SK-N-SH (cell line): ENCODE measurements around the gene POLG2. TPM values are rescaled to one million over a fixed set of nuclear protein-coding genes. Genes with fewer than 3 reads are reported as not detected.
A peak's percentile ranks its signal among the peaks of the same experiment; 100 is the strongest.

Source experiments
- CTCF ChIA-PET: fragments of 300-600, 350-600 bp; formaldehyde crosslinking; extraction: SDS; loops from one replicate; lab custom pipeline; 2021; lab: Yijun Ruan, JAX
- POLR2A ChIA-PET: fragments of 350-600 bp; sonication (Branson Sonifier 250); formaldehyde crosslinking; extraction: SDS; loops from one replicate; lab custom pipeline; 2020; ENCODE audit warnings: antibody characterized with exemption, inconsistent platforms; lab: Yijun Ruan, JAX
- DNase-seq: peaks from one replicate; pipeline ENCODE4 v3.0.0; 2012
- H2AFZ ChIP-seq: fragments of 200-600 bp; sonication (generic); 2 replicates; pipeline ENCODE4 v1.8.1; 2016; ENCODE audit warnings: antibody characterized with exemption, mild to moderate bottlenecking, low read depth
- H3F3A ChIP-seq: fragments of 200-600 bp; sonication (generic); replicated peaks from 2 replicates; pipeline ENCODE3; 2016; ENCODE audit warnings: antibody characterized with exemption, mild to moderate bottlenecking; ENCODE audit not compliant: insufficient read depth
- H3K27ac ChIP-seq, 2 experiments: fragments of 200-500 bp in 1 of 2; fragments of 200-600 bp in 1 of 2; sonication (Bioruptor generic) in 1 of 2; sonication (generic), shearing (Covaris generic) in 1 of 2; 2 replicates each; pipeline versions ENCODE4 v1.5.1 to v1.6.1; 2014 to 2016; ENCODE audit warnings: low read depth in 2 of 2, inconsistent platforms in 1 of 2, low read length in 1 of 2, mild to moderate bottlenecking in 1 of 2, mixed read lengths in 1 of 2
- H3K27me3 ChIP-seq: fragments of 200-600 bp; sonication (generic), shearing (Covaris generic); 2 replicates; pipeline ENCODE4 v1.6.1; 2016; ENCODE audit warnings: mixed run types; ENCODE audit not compliant: insufficient read depth
- H3K36me3 ChIP-seq, 2 experiments: fragments of 200-500 bp in 1 of 2; fragments of 200-600 bp in 1 of 2; sonication (Bioruptor generic) in 1 of 2; sonication (generic) in 1 of 2; replicated peaks in 1 of 2; 2 replicates each; pipeline versions ENCODE3 to v1.5.1; 2014 to 2016; ENCODE audit warnings: low read length in 1 of 2, mild to moderate bottlenecking in 1 of 2; ENCODE audit not compliant: insufficient read depth in 2 of 2, control insufficient read depth in 1 of 2
- H3K4me1 ChIP-seq, 2 experiments: fragments of 200-500 bp in 1 of 2; fragments of 200-600 bp in 1 of 2; sonication (Bioruptor generic) in 1 of 2; sonication (generic), shearing (Covaris generic) in 1 of 2; 2 replicates each; pipeline versions ENCODE4 v1.5.1 to v1.6.1; 2014 to 2016; ENCODE audit warnings: low read depth in 1 of 2, low read length in 1 of 2, mixed run types in 1 of 2; ENCODE audit not compliant: insufficient read depth in 2 of 2, control insufficient read depth in 1 of 2
- H3K4me2 ChIP-seq: fragments of 200-600 bp; sonication (generic), shearing (Covaris generic); 2 replicates; pipeline ENCODE4 v1.6.1; 2017; ENCODE audit warnings: mixed run types
- H3K4me3 ChIP-seq, 2 experiments: fragments of 200-500 bp in 1 of 2; fragments of 200-600 bp in 1 of 2; sonication (Bioruptor generic) in 1 of 2; sonication (generic), shearing (Covaris generic) in 1 of 2; 2 replicates each; pipeline versions ENCODE4 v1.5.1 to v1.8.1; 2014 to 2016; ENCODE audit warnings: low read depth in 2 of 2, inconsistent platforms in 1 of 2, low read length in 1 of 2, mild to moderate bottlenecking in 1 of 2, mixed read lengths in 1 of 2, moderate library complexity in 1 of 2
- H3K79me2 ChIP-seq: fragments of 200-600 bp; sonication (generic); 2 replicates; pipeline ENCODE4 v1.8.1; 2017; ENCODE audit warnings: mild to moderate bottlenecking; ENCODE audit not compliant: insufficient read depth
- H3K9ac ChIP-seq: fragments of 200-600 bp; sonication (generic); 2 replicates; pipeline ENCODE4 v1.6.1; 2017; ENCODE audit warnings: mixed run types
- H3K9me2 ChIP-seq: fragments of 200-600 bp; sonication (generic); 2 replicates; pipeline ENCODE4 v1.6.1; 2017; ENCODE audit warnings: mixed run types
- H3K9me3 ChIP-seq: fragments of 200-600 bp; sonication (generic); 2 replicates; pipeline ENCODE4 v1.6.1; 2017; ENCODE audit warnings: mixed run types, mild to moderate bottlenecking, moderate library complexity
- H4K20me1 ChIP-seq: fragments of 200-600 bp; sonication (generic); 2 replicates; pipeline ENCODE4 v1.6.1; 2017; ENCODE audit warnings: mild to moderate bottlenecking, mixed run types; ENCODE audit not compliant: insufficient read depth
- CHD2 ChIP-seq: fragments of 150-350 bp; IDR thresholded peaks from 2 replicates; pipeline ENCODE4 v1.6.1; 2018; ENCODE audit warnings: low read length; ENCODE audit not compliant: partially characterized antibody
- ELF1 ChIP-seq: IDR thresholded peaks from 2 replicates; pipeline ENCODE4 v1.4.0; 2012
- EP300 ChIP-seq, 2 experiments: IDR thresholded peaks; 2 replicates each; pipeline versions ENCODE4 v1.4.0 to v1.6.1; 2012; ENCODE audit warnings: borderline replicate concordance in 1 of 2, low read depth in 1 of 2, low read length in 1 of 2
- EZH2phosphoT487 ChIP-seq: fragments of 200-600 bp; sonication (generic); IDR thresholded peaks from 2 replicates; pipeline ENCODE4 v1.6.1; 2017; ENCODE audit warnings: low read depth, mixed run types, mild to moderate bottlenecking, antibody characterized with exemption, moderate library complexity, borderline replicate concordance
- MEF2A ChIP-seq: IDR thresholded peaks from 2 replicates; pipeline ENCODE4 v1.4.0; 2012; ENCODE audit warnings: low read depth, borderline replicate concordance
- MXI1 ChIP-seq: IDR thresholded peaks from 2 replicates; pipeline ENCODE4 v1.6.1; 2012; ENCODE audit warnings: mild to moderate bottlenecking, low read depth, low read length, improper control_type of control experiment
- POLR2AphosphoS5 ChIP-seq: IDR thresholded peaks from 2 replicates; pipeline ENCODE4 v1.6.1; 2012; ENCODE audit warnings: low read depth, low read length
- RCOR1 ChIP-seq: fragments of 150-350 bp; IDR thresholded peaks from 2 replicates; pipeline ENCODE4 v1.6.1; 2017; ENCODE audit warnings: antibody characterized with exemption, low read length
- RFX5 ChIP-seq: IDR thresholded peaks from 2 replicates; pipeline ENCODE4 v1.6.1; 2012; ENCODE audit warnings: mild to moderate bottlenecking, improper control_type of control experiment, low read length
- SIN3A ChIP-seq: IDR thresholded peaks from 2 replicates; pipeline ENCODE4 v1.6.1; 2012; ENCODE audit warnings: low read depth, mild to moderate bottlenecking, low read length, moderate library complexity, borderline replicate concordance
- SMC3 ChIP-seq: IDR thresholded peaks from 2 replicates; pipeline ENCODE4 v1.6.1; 2012; ENCODE audit warnings: low read depth, low read length, improper control_type of control experiment
- TAF1 ChIP-seq: IDR thresholded peaks from 2 replicates; pipeline ENCODE4 v1.6.1; 2012; ENCODE audit warnings: low read depth, mild to moderate bottlenecking, low read length, moderate library complexity, borderline replicate concordance
- TEAD4 ChIP-seq: IDR thresholded peaks from 2 replicates; pipeline ENCODE4 v1.4.0; 2012; ENCODE audit warnings: mild to moderate bottlenecking, borderline replicate concordance; ENCODE audit not compliant: insufficient read depth
- YY1 ChIP-seq: IDR thresholded peaks from 2 replicates; pipeline ENCODE4 v1.4.0; 2012; ENCODE audit warnings: low read depth, mild to moderate bottlenecking
- WGBS: methylation state at CpG from one replicate; pipeline ENCODE4 v1.1.6; 2017; ENCODE audit warnings: low lambda C conversion rate; 5-methylcytosine and 5-hydroxymethylcytosine counted together
- polyA plus RNA-seq, 3 experiments: library from polyadenylated mRNA; depleted of rRNA; stranded (reverse); fragments of >200 nt; gene quantifications; 2 replicates each; pipeline ENCODE4 v1.2.3, GENCODE V29; 2012
- TF ChIP-seq, protein P1 (sequence below): IDR thresholded peaks from 2 replicates; pipeline ENCODE4; 2012
- TF ChIP-seq, protein P2 (sequence below): IDR thresholded peaks from 2 replicates; pipeline ENCODE4 v1.6.1; 2012; ENCODE audit warnings: mild to moderate bottlenecking, low read depth, low read length, moderate library complexity
- TF ChIP-seq, protein P3 (sequence below): IDR thresholded peaks from 2 replicates; pipeline ENCODE4 v1.4.0; 2012; ENCODE audit warnings: low read depth
- TF ChIP-seq, protein P4 (sequence below): IDR thresholded peaks from 2 replicates; pipeline ENCODE4 v1.4.0; 2012; ENCODE audit warnings: low read depth, borderline replicate concordance

The POLG2 gene
- polyA plus RNA-seq, 1 of the 3 experiments (the other 2 are of a cell fraction), result 18.0 TPM

DNA sequence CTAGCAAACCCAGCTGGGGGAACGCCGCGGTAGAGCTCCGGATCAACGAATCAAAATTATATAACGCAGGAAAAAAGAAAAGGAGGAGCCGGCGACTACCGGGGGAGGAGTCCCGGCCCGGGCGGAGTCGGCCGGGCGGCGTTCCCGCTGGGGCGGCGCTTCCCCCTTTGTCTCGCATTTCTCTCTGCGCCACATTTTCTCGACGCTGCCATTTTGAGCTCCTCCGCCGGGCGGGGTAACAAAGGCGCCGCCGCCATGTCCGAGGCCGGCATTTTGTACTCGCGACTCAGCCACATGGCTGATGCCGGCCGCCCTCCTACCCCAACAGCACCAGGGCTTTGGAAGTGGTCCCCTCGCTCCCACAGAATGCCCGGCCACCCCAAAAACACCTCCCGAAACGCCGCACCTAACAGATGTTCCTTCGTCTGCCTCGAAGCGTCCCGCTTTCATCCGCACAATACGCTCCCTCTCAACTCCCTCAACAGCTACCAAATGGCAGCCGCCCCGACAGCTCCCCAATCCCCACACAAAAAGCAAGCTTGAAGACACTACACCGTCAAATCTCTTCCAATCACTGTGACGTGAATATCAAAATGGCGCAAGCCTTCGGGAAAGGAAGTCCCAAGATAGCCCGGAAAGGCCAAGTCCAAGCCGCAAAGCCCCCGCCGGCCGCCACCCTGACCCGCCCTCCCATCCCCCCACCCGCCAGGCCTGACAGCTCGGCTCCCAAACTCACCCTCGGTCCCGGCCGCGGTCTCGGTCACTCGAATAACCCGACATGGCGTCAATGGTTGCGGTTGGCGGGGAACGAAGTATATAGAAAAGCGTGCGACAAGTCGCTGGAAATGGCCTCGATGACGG lies 8.7 kb upstream of the POLG2 start:
- CTCF ChIA-PET, result interaction anchor here (0.7 to 13.6 kb wide), 10 partner anchors 8 to 664 kb away, joined by 3 to 122 read pairs (median 4); partner anchors contain the start of gene POLG2
- Histone ChIP-seq H3K27ac (peak overlapping the region; percentile 98 to 100), H3K36me3 (peaks cover 65 to 68% of the 10 kb centered on the region in 2 experiments), H3K79me2 (peaks cover 93% of the 10 kb centered on the region), H3K27me3 (no peaks in the 10 kb centered on the region), H4K20me1 (peaks cover 76% of the 10 kb centered on the region), H3K9ac (peak overlapping the region; percentile 100), H3K9me3 (no peaks in the 10 kb centered on the region), H3F3A (peaks cover 53% of the 10 kb centered on the region), H3K4me2 (peak overlapping the region; percentile 86), H3K9me2 (no peaks in the 10 kb centered on the region), H3K4me1 (peaks cover 30 to 34% of the 10 kb centered on the region in 2 experiments), H2AFZ (no peak overlapping the region), H3K4me3 (peak overlapping the region; percentile 74 to 96)
- peak; percentile 85 for DNase-seq
- TF ChIP-seq ELF1, result peak; percentile 38; the same call in 1 of the 2 replicates
- TF ChIP-seq, protein P1, sequence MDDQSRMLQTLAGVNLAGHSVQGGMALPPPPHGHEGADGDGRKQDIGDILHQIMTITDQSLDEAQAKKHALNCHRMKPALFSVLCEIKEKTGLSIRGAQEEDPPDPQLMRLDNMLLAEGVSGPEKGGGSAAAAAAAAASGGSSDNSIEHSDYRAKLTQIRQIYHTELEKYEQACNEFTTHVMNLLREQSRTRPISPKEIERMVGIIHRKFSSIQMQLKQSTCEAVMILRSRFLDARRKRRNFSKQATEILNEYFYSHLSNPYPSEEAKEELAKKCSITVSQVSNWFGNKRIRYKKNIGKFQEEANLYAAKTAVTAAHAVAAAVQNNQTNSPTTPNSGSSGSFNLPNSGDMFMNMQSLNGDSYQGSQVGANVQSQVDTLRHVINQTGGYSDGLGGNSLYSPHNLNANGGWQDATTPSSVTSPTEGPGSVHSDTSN, result peak; percentile 46
- TF ChIP-seq CHD2, result peak; percentile 77
- no peak; the same call in 1 of the 2 replicates for TF ChIP-seq RCOR1
- TF ChIP-seq YY1, result peak; percentile 97
- no peak for TF ChIP-seq RFX5
- no peak for TF ChIP-seq MEF2A
- TF ChIP-seq, protein P2, sequence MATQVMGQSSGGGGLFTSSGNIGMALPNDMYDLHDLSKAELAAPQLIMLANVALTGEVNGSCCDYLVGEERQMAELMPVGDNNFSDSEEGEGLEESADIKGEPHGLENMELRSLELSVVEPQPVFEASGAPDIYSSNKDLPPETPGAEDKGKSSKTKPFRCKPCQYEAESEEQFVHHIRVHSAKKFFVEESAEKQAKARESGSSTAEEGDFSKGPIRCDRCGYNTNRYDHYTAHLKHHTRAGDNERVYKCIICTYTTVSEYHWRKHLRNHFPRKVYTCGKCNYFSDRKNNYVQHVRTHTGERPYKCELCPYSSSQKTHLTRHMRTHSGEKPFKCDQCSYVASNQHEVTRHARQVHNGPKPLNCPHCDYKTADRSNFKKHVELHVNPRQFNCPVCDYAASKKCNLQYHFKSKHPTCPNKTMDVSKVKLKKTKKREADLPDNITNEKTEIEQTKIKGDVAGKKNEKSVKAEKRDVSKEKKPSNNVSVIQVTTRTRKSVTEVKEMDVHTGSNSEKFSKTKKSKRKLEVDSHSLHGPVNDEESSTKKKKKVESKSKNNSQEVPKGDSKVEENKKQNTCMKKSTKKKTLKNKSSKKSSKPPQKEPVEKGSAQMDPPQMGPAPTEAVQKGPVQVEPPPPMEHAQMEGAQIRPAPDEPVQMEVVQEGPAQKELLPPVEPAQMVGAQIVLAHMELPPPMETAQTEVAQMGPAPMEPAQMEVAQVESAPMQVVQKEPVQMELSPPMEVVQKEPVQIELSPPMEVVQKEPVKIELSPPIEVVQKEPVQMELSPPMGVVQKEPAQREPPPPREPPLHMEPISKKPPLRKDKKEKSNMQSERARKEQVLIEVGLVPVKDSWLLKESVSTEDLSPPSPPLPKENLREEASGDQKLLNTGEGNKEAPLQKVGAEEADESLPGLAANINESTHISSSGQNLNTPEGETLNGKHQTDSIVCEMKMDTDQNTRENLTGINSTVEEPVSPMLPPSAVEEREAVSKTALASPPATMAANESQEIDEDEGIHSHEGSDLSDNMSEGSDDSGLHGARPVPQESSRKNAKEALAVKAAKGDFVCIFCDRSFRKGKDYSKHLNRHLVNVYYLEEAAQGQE, result peak; percentile 71; the same call in 1 of the 2 replicates
- TF ChIP-seq, protein P3, sequence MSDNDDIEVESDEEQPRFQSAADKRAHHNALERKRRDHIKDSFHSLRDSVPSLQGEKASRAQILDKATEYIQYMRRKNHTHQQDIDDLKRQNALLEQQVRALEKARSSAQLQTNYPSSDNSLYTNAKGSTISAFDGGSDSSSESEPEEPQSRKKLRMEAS, result peak; percentile 91
- peak; percentile 96 for TF ChIP-seq SIN3A
- peak; percentile 87 for TF ChIP-seq POLR2AphosphoS5
- no peak for TF ChIP-seq EP300 (IDR thresholded peaks at IDR 0.05; ENCODE audit: borderline replicate concordance in 1 of 2, low read depth in 1 of 2, low read length in 1 of 2)
- peak; percentile 80 for TF ChIP-seq MXI1
- TF ChIP-seq SMC3, result no peak
- TF ChIP-seq TEAD4, result peak; percentile 82
- TF ChIP-seq, protein P4, sequence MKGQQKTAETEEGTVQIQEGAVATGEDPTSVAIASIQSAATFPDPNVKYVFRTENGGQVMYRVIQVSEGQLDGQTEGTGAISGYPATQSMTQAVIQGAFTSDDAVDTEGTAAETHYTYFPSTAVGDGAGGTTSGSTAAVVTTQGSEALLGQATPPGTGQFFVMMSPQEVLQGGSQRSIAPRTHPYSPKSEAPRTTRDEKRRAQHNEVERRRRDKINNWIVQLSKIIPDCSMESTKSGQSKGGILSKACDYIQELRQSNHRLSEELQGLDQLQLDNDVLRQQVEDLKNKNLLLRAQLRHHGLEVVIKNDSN, result no peak
- TF ChIP-seq EZH2phosphoT487, result no peak
- TF ChIP-seq TAF1, result peak; percentile 98
- POLR2A ChIA-PET, result interaction anchor here (0.5 to 4.1 kb wide), 28 partner anchors 10 to 678 kb away, joined by 3 to 140 read pairs (median 4); partner anchors contain the start of genes FTSJ3, POLG2, PSMC5 and SMARCD2
- WGBS, result 1% methylated on average over 76 of the region's 76 CpGs
